ENCODE measurements around the gene HRH1. TPM values are rescaled to one million over a fixed set of nuclear protein-coding genes. Genes with fewer than 3 reads are reported as not detected.

Gene HRH1, protein sequence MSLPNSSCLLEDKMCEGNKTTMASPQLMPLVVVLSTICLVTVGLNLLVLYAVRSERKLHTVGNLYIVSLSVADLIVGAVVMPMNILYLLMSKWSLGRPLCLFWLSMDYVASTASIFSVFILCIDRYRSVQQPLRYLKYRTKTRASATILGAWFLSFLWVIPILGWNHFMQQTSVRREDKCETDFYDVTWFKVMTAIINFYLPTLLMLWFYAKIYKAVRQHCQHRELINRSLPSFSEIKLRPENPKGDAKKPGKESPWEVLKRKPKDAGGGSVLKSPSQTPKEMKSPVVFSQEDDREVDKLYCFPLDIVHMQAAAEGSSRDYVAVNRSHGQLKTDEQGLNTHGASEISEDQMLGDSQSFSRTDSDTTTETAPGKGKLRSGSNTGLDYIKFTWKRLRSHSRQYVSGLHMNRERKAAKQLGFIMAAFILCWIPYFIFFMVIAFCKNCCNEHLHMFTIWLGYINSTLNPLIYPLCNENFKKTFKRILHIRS
- 23.1 and 36.8 TPM in 2 replicates for total RNA-seq (ENCODE audit: low replicate concordance)

DNA sequence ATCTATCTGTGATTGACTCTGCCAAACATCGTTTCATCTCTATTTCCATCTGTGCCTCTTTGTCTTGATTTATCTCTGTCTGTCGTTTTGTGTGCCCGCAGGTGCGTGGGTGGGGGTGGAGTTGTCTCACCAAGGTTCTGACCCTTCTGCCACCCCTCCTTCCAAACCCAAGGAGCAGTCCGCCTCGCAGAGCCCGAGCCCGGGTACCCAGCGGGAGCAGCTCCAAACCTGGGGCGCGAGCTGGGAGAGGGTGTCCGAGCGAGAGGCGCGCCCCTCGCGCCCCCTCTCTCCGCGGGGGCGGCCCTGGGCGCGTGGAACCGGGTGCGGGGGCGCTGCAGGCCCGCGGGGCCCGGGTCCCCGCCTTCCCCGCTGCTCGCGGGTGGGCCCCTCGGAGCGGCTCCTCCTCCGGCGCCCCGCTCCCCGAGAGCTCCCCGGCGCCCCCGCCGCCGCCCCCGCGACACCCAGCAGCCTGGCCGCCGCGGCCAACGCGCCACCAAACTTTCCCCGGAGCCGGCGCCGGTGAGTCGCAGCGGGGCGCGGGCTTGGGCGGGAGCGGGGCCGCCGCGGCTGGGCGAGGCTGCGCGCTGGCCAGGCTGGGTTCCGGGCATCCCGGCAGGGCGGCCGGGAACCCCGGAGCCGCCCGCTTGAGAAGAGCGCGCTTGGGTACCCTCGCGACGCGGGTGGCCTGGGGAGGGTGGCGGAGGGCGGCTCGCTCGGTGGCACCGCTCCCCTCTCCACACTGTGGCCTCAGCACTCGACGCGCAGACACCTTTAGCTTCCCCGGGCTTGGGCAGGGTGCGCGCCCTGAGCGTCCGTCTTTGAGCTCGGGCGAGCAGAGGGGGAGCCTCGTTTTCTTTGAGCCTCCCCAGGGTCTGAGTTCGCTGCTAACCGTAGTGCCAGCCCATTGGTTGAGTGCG lies at the start of gene HRH1:
Gene HRH1 (plus strand): TSS at position 458 of the 917 bp plus-strand sequence. CDS start 104,545 bp downstream, outside the sequence.

DNA sequence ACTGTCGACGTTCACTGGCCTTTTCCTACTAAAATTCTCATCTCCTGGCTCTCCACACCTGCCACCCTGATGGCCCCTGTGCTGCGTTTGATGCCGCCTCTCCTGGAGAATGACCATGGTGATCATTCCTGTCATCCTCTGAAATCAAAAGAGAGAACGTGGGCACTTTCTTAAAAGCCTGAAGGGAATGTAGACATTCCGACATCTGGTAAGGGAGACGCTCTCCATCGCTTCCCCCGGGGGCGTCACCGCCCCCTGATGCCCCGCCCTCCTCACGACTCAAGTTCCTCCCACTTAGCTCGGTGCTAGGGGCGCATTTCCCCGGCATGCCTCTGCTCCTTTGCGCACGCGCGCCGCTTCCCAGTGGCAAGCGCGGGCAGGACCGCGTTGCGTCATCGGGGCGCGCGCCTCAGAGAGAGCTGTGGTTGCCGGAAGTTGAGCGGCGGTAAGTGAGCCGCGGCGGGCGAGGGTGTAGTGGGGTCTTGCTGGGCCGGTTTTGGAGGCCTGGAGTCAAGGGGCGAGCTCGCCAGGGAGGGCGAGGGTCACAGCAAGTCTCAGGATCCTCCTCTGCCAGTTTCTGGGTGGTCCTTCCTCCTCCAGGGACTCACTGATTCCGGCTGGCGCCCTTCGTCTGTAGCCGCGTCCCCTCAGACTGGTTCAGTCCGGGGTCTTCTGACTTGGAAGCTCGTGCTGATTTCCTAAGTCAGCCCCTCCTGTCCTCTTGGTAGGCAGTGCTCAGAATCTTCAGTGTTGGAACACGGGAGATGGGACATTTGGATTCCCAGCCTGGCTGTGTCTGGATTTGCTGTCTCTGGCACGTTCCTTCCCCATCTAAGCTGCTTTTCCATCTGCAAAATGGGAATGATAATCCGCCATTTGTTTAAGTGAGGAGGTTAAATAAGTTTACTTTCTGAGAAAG lies 118.0 kb downstream of the HRH1 start, which contains the start of gene ATG7:
Gene ATG7 (plus strand): TSS at position 412 of the 919 bp plus-strand sequence. CDS start 26,299 bp downstream, outside the sequence.

Other genes with a start within 250 kb of the HRH1 start
- gene SLC6A1, start 161.7 kb upstream of the HRH1 start, total RNA-seq (ENCODE audit: low replicate concordance), result under 0.01 TPM in 1 of 2 replicates, not detected in the other
- 46.3 and 77.5 TPM in 2 replicates for gene ATG7, start 117.9 kb downstream of the HRH1 start, total RNA-seq (ENCODE audit: low replicate concordance)

Data from smooth muscle cell of the coronary artery (primary cell).